GM21825 (cell line): ENCODE data around the gene ADAT2.
A peak's percentile ranks its signal among the peaks of the same experiment; 100 is the strongest.

Experiments
- ATAC-seq: cut with Tn5 transposase; IDR thresholded peaks from one replicate; pipeline ENCODE4 v1.9.1; 2021; ENCODE audit warnings: mild to moderate bottlenecking, moderate library complexity; ENCODE audit not compliant: unreplicated experiment

Gene ADAT2

DNA sequence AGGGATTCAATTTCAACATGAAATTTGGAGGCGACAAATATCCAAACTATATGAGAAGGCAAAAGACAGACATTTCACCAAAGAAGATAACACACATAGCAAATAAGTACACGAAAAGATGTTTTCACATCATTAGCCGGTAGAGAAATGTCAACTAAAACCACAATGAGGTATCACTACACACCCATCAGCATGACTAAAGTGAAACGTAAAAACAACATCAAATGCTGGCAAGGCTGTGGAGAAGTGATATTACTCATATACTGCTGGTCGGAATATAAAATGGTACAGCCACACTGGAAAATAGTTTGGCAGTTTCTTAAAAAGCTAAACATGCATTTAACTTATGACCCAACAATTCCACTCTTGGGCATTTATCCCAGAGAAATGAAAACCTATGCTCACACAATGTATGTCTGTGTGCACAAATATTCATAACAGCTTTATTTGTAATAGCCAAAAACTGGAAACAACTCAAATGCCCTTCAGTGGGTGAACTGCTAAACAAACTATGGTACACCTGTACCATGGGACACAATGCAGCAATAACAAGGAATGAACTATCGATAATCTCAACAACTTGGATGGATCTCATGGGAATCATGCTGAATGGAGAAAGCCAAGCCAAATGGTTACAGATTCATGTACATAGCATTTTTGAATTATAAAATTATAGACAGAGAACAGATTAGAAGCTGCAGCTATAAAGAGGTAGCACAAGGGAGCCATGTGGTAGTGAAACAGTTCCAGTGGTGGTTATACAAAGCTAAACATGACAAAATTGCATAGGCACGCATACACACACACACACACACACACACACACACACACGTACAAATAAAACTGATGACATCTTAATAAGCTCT, 8.6 kb downstream of the ADAT2 start:
- no peak for ATAC-seq

DNA sequence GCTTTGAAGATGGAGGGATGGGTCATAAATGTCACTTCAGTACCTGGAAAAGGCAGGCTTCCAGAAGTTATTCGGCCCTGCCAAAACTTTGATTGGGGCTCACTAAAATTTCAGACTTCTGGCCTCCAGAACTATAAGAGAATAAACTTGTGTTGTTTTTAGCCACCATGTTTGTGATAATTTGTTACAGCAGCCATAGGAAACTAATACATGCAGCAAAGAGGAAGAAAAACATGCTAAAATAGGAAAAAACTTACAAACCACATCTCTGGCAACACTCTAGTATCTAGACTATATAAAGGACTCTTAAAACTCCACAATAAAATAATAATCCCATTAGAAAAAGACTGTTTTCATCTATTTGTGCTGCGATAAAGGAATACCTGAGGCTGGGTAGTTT, 9.5 kb downstream of the ADAT2 start:
- ATAC-seq = no peak

DNA sequence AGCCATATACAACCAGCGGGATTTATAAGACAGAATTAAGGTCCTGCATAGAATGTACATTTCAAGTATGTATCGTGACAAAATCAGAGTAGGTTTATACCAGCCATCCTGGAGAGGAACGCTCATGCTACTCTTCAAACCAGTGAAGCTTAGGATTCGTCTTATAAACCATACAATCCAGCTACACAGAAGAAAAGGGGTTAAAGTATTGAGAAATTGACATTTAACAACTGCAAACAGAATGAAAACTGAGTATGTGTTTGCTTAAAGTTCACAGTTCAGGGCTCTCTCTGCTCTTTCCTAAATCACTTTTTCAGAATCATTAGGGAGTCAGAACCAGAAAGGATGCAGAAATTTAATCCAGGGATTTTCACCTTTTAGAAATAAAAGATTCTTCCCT, 17.9 kb downstream of the ADAT2 start:
- ATAC-seq = no peak

DNA sequence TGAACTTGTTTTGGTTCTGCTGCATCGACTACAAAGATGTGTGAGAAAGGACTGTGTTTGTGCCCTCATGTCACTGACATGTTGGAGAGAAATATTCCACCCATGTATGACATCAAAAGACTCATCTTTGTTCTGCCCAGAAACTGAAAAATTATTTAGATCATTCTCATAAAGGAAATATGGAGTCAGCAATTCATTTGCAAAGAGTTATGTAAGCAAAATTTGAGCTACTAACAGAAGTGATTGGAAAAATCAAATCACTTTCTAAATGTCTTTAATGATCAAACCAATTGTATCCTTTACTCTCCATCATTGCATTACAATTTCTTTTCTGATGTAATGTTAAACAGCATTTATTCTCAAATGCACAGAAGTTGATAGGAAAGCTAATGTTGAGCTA, 19.3 kb downstream of the ADAT2 start:
- no peak for ATAC-seq

DNA sequence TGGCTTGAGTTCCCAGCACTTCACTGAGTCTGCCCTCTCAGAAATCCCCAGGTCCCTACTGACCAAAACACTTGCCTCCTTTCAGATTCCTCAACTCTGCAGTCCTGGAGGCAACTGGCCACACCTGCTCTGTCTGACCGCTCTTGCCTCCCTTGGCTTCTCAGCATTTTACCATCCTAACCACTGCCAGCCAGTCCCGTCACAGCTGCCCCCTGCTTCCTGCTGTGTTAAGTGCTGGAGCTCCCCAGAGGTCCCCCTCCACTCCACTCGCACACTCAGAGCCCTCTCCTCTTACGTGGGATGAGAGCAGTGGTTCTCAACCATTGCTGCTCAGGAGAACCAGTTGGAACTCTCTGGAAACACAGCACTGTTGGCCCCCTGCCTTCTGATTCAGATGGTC, 20.5 kb downstream of the ADAT2 start:
- ATAC-seq = no peak

DNA sequence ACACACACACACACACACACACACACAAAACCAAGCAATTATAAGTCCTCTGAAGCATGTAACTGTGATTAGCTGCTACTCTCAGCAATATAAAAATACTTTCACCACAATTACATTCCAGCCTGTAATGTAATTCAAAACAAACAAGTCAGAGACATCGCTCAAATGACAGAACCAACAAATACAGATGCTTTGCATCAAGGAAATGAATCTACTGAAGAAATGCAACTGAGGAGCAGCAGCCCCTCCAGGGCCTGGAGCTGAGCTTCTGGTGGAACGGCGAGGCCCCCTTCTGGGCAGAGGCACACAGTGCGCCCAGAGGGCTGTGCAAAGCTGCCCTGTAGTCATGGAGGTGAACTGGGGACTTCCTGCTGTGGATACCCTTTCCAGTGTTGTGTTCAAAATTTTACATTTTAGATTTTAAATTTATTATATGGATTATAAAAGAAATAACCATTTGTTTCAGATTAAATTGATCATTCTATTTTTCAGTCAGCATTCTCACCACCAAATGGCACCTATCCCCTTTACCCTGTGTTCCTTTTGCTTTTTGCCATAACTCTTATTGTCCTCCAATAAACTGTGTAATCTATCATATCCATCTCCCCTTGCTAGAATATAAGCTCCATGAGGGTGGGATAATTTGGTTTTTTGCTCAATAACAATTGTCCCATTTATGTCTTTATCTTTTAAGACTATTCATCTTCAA, 23.2 kb downstream of the ADAT2 start:
- peak; percentile 100 for ATAC-seq

DNA sequence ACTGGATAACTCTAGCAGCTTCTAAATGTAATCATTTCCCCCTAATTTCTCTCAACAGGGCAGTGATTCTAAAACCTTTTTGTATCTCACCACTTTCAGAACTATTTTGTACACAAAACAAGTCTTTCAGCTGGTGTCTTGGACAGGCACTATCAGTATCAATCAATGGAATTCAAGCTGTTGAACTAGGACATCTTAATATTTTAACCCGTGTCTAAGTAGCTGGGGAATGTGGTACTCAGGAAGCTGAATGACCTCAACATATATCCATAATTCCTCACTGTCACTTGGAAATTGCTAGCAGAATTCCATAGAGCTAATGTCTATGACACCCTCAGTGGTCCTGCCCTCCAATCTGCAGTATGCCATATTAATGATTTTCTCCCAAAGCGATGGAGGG, 24.5 kb downstream of the ADAT2 start:
- ATAC-seq = no peak

DNA sequence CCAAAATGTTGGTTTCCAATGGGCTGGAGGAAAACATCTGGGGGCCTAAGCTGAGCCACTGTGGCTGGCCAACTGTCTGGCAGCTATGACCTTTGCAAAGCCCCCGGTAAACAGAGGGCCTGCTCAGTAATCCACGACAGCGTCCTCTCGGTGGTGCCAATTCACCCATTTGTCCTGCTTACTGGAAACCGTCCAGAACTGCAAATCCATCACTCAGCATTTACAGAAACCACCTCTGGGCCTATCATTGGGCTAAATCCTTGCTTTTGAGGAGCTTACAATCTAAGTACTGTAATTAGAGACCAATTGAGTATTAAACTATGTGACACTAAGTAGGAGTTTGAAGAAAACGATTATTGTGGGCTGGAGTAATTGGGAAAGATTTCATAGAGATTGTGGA, 31.0 kb downstream of the ADAT2 start:
- ATAC-seq = no peak

DNA sequence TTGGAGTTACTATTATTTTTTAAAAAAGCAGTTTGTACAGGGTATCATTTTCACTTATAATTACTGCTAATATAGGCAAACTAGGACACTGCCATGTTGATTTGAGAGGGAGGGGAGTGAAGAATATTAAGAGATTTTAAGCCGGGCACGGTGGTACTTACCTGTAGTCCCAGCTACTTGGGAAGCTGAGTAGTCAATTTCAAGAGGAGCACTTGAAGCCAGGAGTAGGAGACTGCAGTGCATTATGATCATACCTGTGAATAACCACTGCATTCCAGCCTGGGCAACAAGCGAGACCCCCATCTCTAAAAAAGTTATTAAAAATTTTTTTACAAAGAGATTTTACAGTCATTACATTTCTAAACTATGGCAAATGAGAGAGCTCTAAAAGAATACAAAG, 35.7 kb downstream of the ADAT2 start:
- no peak for ATAC-seq

DNA sequence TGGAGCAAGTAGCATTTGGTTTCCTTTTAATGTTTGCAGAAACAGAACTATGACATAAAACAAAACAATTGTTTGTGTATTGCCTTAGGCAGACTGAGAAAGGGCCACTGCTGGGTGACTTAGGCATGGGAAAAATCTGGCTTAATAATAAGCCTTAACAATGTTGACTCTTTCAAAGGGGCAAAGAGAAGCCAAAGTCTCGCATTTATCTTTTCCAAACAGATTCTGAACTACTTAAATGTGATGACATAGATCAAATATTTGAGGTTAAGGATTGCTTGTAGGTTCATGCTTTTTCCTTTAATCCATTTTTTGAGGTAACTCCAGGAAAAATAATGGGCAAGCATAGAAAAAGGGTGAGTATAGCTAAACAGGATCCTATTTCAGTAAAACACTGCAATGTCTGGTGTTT, 39.6 kb downstream of the ADAT2 start:
- ATAC-seq = no peak

DNA sequence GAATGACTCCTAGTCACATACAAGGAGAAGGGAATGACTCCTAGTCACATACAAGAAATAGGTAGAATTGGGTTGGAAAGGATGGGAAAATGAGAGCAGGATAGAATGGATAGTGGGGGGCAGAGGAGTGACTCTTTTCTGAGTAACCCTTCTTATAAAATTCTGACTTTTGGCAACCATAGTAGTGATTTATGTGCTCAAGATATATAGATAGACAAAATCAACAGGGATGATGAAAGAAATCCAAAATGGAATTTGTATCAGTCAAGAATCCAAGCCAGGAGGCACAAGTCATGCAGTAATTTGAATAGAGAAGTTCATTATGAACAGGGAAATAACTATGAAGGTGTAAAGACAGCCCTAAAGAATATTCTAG, 41.7 kb downstream of the ADAT2 start:
- no peak for ATAC-seq

DNA sequence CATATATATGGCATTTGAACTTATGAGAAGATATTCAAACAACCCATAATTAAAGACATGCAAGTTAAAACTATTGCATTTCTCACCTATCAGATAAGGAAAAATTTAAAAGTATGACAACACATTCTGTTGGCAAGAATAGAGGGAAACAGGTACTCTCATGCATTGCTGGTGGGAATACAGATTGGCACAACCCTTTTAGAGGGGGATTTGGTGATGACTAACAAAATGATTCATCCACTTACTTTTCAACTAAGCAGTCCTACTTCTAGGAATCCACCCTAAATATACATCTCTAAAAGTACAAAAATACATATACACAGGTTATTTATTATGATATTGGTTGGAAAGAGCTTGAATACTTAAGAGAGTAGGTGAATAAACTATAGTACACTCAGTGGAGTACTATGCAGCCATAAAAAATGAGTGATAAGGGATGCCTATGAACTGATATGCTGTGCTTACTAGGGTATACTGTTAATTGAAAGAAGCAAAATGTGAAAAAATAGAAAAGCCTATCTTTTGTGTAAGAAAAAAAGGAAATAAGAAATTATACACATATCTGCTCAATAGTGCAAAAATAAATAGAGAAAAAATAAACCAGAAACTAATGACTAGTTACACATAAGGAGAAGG, 42.2 kb downstream of the ADAT2 start:
- no peak for ATAC-seq

DNA sequence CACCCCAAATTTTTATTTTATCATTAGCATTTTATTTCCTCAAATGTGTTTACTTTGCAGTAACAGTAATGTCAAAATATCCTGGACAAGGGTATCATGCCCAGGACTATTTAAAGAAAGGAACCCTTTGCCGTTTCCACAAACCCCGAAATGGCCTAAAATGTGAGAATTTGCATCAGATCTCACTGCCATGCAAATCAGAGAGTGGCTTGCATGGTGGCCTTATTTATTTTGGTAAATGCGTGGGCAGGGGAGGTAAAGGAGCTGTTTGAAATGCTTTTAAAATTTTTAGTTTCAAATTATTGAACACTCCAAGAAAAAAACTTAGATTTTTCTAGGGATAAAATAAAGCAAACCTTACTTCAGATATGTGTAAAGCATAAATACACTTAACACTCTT, 43.8 kb downstream of the ADAT2 start:
- ATAC-seq = no peak

DNA sequence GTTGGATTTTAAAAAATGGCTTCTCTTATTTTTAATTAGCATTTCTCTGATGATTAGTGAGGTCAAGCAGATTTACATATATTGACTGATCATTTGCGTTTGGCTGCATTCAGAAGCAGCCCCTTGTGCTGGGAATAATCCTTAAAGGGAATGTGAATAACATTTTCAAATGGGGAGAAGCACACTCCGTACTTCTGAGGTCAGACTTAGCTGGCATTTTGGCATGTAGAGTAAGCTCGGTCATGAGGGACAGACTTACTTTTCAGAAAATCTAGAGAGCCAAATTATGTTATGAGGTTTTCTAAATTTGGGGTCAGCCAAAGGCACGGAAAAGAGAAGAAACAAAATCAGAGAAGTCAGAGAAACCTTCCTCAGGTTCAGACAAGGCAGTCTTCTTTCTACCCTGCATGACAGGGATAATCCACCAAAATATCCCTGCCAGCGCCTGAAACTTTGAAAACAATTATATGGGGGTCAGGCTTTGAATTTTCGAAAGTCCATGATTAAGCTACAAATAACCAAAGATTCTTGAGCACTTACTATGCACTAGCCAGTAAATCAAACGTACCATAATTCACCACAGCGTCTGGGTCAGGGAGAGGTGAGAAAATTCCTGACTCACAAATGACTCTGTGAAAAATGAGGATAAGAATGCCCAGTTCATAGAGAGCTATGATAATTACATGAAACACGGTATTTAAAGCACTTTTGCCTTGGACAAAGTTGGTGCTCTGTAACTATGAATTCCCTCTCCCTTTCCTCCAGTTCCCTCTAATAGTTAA, 44.9 kb downstream of the ADAT2 start:
- no peak for ATAC-seq

DNA sequence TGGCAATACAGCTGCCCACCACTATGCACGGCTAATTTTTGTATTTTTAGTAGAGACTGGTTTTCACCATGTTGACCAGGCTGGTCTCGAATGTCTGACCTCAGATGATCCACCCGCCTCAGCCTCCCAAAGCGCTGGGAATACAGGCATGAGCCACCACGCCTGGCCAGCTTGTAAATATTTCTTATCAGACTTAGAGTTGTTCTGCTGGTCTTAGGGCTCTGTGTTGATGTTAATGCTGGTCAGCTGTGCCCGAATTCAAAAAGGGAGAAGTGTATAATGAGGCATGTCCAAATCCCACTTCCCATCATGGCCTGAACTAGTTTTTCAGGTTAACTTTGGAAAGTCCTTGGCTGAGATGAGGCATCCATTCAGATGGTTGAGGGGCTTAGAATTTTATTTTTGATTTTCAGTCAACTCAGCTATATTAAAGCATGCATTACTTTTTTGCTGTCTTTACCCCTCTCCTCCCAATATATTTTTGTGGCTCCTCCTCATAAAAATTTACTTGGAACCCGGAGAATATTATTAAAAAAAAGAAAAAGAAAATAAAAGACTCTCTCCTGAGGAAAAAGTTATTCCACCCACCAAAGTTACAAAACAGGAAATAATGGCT, 47.7 kb downstream of the ADAT2 start:
- ATAC-seq = no peak

DNA sequence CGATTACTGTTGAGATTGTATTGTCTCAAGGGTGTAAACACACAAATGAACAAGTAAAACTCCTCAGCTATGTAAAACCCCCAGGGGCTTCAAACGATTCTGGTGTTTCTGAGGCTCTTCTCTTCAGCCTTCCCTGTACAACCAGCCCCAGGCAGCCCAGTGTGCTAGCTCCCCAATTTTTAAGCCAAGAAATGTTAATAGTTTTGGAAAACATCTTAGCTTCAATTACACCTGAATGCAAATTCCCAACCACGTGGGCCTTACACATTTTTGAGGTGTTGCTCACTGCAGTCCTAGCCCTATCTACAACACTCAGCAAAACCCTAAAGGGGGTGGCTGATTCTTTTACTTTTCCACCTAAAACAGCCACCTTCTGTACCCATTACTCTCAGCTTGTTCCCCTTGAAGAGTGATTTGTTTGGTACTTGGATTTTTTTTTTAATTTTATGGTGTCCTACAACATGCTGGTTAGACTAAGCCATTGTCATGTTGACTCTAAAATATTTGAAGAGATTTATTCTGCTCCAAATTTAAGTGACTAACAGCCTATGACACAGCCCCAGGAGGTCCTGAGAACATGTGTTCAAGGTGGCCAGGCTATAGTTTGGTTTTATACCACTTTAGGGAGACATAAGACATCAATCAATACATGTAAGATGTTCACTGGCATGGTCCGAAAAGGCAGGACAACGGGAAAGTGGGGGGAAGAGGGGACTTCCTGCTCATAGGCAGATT, 48.7 kb downstream of the ADAT2 start:
- no peak for ATAC-seq

DNA sequence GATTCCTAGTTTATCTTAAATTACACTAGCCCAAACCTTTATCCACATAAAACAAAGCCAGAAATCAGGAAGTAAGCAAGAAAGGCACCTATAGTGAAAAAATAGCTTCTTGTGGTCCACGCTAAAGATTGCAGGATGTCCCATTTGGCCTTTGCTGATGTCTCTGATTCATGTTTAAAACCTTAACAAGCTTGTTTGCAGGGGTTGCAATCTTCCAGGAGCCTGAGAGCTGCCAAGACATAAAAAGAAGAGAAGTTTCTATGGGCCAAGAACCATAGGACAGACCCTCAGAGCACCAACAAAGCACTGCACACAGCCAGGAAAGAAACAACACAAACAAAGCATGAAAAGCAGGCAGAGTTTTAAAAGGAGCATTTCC, 49.4 kb downstream of the ADAT2 start:
- ATAC-seq = peak; percentile 6

DNA sequence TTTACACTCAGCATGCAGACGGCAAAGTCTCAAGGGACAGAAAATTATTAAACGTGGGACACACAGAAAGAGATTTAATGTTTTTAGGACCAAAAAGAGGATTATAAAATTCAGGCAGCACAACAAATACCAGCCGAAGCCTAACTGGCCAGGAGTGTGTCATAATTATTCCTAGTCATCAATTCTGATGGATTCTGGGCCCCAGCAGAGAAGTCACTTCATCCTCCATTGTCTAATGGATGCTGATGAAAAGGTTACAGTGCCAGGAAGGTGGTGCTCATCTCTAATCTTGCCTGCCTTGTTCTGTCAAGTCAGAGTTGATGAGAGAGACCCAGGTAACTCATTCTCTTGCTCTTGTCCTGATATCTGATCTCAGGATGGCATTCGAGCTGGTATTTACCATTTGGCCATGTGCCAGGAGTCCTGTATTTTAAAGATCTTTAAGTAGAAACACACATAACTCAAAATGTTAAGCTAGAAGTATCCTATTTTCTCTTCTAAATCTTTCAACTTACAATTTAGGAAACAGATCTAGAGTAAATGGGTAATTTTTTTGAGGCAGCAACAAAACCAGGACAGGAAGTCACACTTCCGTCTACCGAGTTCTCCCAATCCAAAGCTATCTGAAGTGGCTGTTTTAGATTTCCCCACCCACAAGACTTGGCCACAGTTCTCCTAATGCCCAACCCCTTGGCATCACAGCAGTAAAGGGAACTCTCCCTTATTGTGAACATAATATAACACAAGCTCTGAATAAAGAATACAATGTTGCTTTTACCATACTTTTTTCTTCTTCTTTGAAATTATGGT, 50.0 kb downstream of the ADAT2 start:
- peak; percentile 70 for ATAC-seq

DNA sequence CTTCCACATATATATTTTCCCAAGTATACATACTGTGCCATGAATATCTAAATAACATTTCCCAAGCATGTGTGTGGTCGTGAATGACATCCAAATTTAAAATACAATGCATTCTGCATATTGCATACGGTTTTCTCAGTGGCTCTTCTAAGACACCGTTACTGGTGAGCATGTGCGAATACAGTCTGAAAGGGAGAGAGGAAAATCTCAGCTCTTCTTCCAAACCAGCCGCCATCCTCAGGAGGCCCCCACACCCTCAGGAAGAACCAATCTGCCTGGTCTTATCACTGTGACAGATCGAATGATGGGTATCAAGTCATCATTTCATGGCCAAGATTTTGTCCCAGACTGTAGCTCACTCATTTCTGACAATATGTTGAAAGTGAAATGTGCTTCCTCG, 50.7 kb downstream of the ADAT2 start:
- no peak for ATAC-seq
